KMS-11 (cell line): Measurements from ENCODE around the gene SOX10.

Experiments used
- H2AFZ ChIP-seq: fragments of 200-600 bp; sonication (generic); 2 replicates; pipeline ENCODE4 v1.6.1; 2016; ENCODE audit warnings: antibody characterized with exemption, mixed run types, low read depth
- H3K27ac ChIP-seq: fragments of 200-600 bp; sonication (generic); 2 replicates; pipeline ENCODE4 v1.6.1; 2016; ENCODE audit warnings: mild to moderate bottlenecking, mixed run types
- H3K27me3 ChIP-seq: fragments of 200-600 bp; sonication (generic); 2 replicates; pipeline ENCODE4 v1.6.1; 2017; ENCODE audit warnings: mild to moderate bottlenecking, low read depth, mixed run types, moderate library complexity; ENCODE audit not compliant: insufficient read depth
- H3K36me3 ChIP-seq: fragments of 200-600 bp; sonication (generic); 2 replicates; pipeline ENCODE4 v1.6.1; 2017; ENCODE audit warnings: mild to moderate bottlenecking, mixed run types; ENCODE audit not compliant: insufficient read depth
- H3K4me1 ChIP-seq: fragments of 200-600 bp; sonication (generic); 2 replicates; pipeline ENCODE4 v1.6.1; 2016; ENCODE audit warnings: mild to moderate bottlenecking, low read depth, mixed run types; ENCODE audit not compliant: poor library complexity, severe bottlenecking
- H3K4me2 ChIP-seq: fragments of 200-600 bp; sonication (generic); 2 replicates; pipeline ENCODE4 v1.7.0; 2016; ENCODE audit warnings: mild to moderate bottlenecking, mixed run types
- H3K4me3 ChIP-seq: fragments of 200-600 bp; sonication (generic); IDR thresholded peaks from 2 replicates; pipeline ENCODE4 v1.6.1; 2017; ENCODE audit warnings: low read depth, low read length, mixed read lengths; ENCODE audit not compliant: insufficient read depth
- H3K79me2 ChIP-seq: fragments of 200-600 bp; sonication (generic); 2 replicates; pipeline ENCODE4 v1.6.1; 2016; ENCODE audit warnings: low read depth, mixed run types; ENCODE audit not compliant: insufficient read depth
- H3K9ac ChIP-seq: fragments of 200-600 bp; sonication (generic); 2 replicates; pipeline ENCODE4 v1.6.1; 2016; ENCODE audit warnings: mild to moderate bottlenecking, mixed run types
- H4K20me1 ChIP-seq: fragments of 200-600 bp; sonication (generic); 2 replicates; pipeline ENCODE4 v1.6.1; 2016; ENCODE audit warnings: mild to moderate bottlenecking, mixed run types; ENCODE audit not compliant: insufficient read depth
- CTCF ChIP-seq: fragments of 200-600 bp; sonication (generic); conservative IDR thresholded peaks from 2 replicates; pipeline ENCODE4 v1.6.1; 2017; ENCODE audit warnings: low read depth, mild to moderate bottlenecking, antibody characterized with exemption, low read length, moderate library complexity, mixed read lengths

The SOX10 gene

DNA sequence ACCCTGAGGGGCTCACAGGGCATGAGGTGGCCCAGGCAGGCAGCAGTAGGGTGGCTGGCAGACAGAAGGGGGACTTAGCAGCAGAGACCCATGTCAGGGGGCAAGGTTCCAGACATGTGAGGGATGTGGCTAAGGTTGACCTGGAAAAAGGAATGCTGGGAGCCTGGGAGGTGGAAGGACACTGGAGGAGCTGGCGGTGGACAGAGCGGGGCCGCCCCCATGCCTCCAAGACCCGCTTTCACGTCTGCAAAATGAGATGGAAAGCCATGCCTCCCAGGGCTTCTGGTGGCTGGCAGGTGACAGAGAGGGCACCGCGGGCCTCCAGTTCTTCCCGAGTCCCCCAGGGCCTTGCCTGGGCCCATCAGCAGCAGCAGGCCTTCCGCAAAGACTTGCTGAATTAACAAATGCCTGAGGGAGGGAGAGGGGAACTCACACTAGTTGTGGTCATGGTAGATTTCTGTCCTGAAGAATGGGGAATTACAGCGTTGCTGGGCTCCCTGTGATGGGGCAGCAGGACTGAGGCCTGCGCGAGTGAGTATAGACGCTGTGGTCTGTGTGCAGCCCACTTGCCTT is 23.1 kb upstream of the SOX10 start:
- H3K79me2 ChIP-seq, result no peaks in the 10 kb centered on the region
- no peak overlapping the region for H3K4me3 ChIP-seq
- H3K9ac ChIP-seq, result no peak overlapping the region
- H3K4me2 ChIP-seq, result no peak overlapping the region
- H4K20me1 ChIP-seq, result no peaks in the 10 kb centered on the region
- no peak overlapping the region for H2AFZ ChIP-seq
- no peak for TF ChIP-seq CTCF
- no peaks in the 10 kb centered on the region for H3K4me1 ChIP-seq
- H3K27me3 ChIP-seq, result no peaks in the 10 kb centered on the region
- no peaks in the 10 kb centered on the region for H3K36me3 ChIP-seq
- H3K27ac ChIP-seq, result no peak overlapping the region

- no peaks in the 10 kb centered on the region for H4K20me1 ChIP-seq
- H2AFZ ChIP-seq, result no peak overlapping the region
- H3K9ac ChIP-seq, result no peak overlapping the region
- no peak overlapping the region for H3K4me3 ChIP-seq
- TF ChIP-seq CTCF, result no peak
- no peak overlapping the region for H3K4me2 ChIP-seq
- no peaks in the 10 kb centered on the region for H3K4me1 ChIP-seq
- H3K27me3 ChIP-seq, result no peaks in the 10 kb centered on the region
- H3K79me2 ChIP-seq, result no peaks in the 10 kb centered on the region
- no peaks in the 10 kb centered on the region for H3K36me3 ChIP-seq
- H3K27ac ChIP-seq, result no peak overlapping the region
Observed at GRCh38 chr22:38006906-38007305, 22.6 kb upstream of the SOX10 start.

- H3K4me3 ChIP-seq, result no peak overlapping the region
- no peak overlapping the region for H3K9ac ChIP-seq
- H4K20me1 ChIP-seq, result no peaks in the 10 kb centered on the region
- H3K4me1 ChIP-seq, result no peaks in the 10 kb centered on the region
- H3K27me3 ChIP-seq, result no peaks in the 10 kb centered on the region
- TF ChIP-seq CTCF, result no peak
- H3K4me2 ChIP-seq, result no peak overlapping the region
- H3K27ac ChIP-seq, result no peak overlapping the region
- no peaks in the 10 kb centered on the region for H3K79me2 ChIP-seq
- no peaks in the 10 kb centered on the region for H3K36me3 ChIP-seq
- no peak overlapping the region for H2AFZ ChIP-seq
Observed at GRCh38 chr22:38005943-38006342, 21.6 kb upstream of the SOX10 start.

- no peak overlapping the region for H3K4me2 ChIP-seq
- no peak for TF ChIP-seq CTCF
Observed at GRCh38 chr22:37999640-38000272, 15.4 kb upstream of the SOX10 start.

More at GRCh38 chr22:37999640-38000272, 15.4 kb upstream of the SOX10 start:
- Histone ChIP-seq H3K4me3 (no peak overlapping the region), H3K4me1 (no peaks in the 10 kb centered on the region), H3K27me3 (no peaks in the 10 kb centered on the region), H3K36me3 (no peaks in the 10 kb centered on the region), H3K27ac (no peak overlapping the region), H2AFZ (no peak overlapping the region), H3K79me2 (no peaks in the 10 kb centered on the region), H3K9ac (no peak overlapping the region), H4K20me1 (no peaks in the 10 kb centered on the region)
